ENCODE measurements around the gene TMEM72. TPM values are rescaled to one million over a fixed set of nuclear protein-coding genes. Genes with fewer than 3 reads are reported as not detected.
A peak's percentile ranks its signal among the peaks of the same experiment; 100 is the strongest.

The TMEM72 gene
- total RNA-seq, 1 experiment from 2014 or later = not detected

GRCh38 chr10:44966129-44966815, 55.1 kb downstream of the TMEM72 start:
- Histone ChIP-seq H3K9ac (ENCODE audit: low read length) (no peak overlapping the region), H3K79me2 (ENCODE audit: insufficient read depth, low read length) (no peaks in the 10 kb centered on the region), H3K27me3 (ENCODE audit: insufficient read depth, low read length) (no peaks in the 10 kb centered on the region), H3K4me1 (ENCODE audit: control insufficient read depth in 1 of 2, insufficient read depth in 2 of 2, low read length in 2 of 2) (peaks cover 0 to 9% of the 10 kb centered on the region in 2 experiments; a peak in 1 of 4 replicates), H3K36me3 (ENCODE audit: control insufficient read depth in 1 of 2, insufficient read depth in 2 of 2, low read length in 2 of 2) (no peaks in the 10 kb centered on the region), H2AFZ (ENCODE audit: low read depth, low read length, poor library complexity, severe bottlenecking) (no peak overlapping the region), H3K9me2 (ENCODE audit: insufficient read depth) (no peaks in the 10 kb centered on the region), H3K4me3 (replicated peaks in 1 of 2; ENCODE audit: low read depth in 1 of 2, low read length in 2 of 2) (no peak overlapping the region), H3K27ac (ENCODE audit: low read depth, low read length) (no peak overlapping the region), H3K9me3 (ENCODE audit: control insufficient read depth in 1 of 2, insufficient read depth in 1 of 2, low read depth in 1 of 2, low read length in 2 of 2) (no peaks in the 10 kb centered on the region), H4K20me1 (ENCODE audit: insufficient read depth) (no peaks in the 10 kb centered on the region), H3K4me2 (ENCODE audit: low read length) (peak overlapping the region; percentile 5; the same call in 1 of the 2 replicates)
- ATAC-seq (no peak), DNase-seq (ENCODE audit: low read depth, low spot score) (no peak)
- TF ChIP-seq, protein P1, sequence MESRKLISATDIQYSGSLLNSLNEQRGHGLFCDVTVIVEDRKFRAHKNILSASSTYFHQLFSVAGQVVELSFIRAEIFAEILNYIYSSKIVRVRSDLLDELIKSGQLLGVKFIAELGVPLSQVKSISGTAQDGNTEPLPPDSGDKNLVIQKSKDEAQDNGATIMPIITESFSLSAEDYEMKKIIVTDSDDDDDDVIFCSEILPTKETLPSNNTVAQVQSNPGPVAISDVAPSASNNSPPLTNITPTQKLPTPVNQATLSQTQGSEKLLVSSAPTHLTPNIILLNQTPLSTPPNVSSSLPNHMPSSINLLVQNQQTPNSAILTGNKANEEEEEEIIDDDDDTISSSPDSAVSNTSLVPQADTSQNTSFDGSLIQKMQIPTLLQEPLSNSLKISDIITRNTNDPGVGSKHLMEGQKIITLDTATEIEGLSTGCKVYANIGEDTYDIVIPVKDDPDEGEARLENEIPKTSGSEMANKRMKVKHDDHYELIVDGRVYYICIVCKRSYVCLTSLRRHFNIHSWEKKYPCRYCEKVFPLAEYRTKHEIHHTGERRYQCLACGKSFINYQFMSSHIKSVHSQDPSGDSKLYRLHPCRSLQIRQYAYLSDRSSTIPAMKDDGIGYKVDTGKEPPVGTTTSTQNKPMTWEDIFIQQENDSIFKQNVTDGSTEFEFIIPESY (IDR thresholded peaks at IDR 0.05; ENCODE audit: extremely low read depth, insufficient replicate concordance, low read length) = no peak
- TF ChIP-seq CEBPB (IDR thresholded peaks at IDR 0.05; ENCODE audit: low read depth) = no peak
- TF ChIP-seq, protein P2, sequence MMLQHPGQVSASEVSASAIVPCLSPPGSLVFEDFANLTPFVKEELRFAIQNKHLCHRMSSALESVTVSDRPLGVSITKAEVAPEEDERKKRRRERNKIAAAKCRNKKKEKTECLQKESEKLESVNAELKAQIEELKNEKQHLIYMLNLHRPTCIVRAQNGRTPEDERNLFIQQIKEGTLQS (IDR thresholded peaks at IDR 0.05) = no peak
- TF ChIP-seq JUND (IDR thresholded peaks at IDR 0.05) = no peak
- TF ChIP-seq, protein P3, sequence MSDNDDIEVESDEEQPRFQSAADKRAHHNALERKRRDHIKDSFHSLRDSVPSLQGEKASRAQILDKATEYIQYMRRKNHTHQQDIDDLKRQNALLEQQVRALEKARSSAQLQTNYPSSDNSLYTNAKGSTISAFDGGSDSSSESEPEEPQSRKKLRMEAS (IDR thresholded peaks at IDR 0.05) = no peak
- TF ChIP-seq SRF (IDR thresholded peaks at IDR 0.05; ENCODE audit: low read depth) = no peak
- no peak for TF ChIP-seq ZFX (IDR thresholded peaks at IDR 0.05)
- TF ChIP-seq TCF7L2 (IDR thresholded peaks at IDR 0.05; ENCODE audit: borderline replicate concordance, extremely low read depth, insufficient read depth, insufficient read length) = no peak
- TF ChIP-seq ELF1 (IDR thresholded peaks at IDR 0.05; ENCODE audit: borderline replicate concordance, low read depth) = no peak
- no peak for TF ChIP-seq EZH2 (IDR thresholded peaks at IDR 0.05)
- TF ChIP-seq ZNF274 (IDR thresholded peaks at IDR 0.05; ENCODE audit: low read depth, low read length) = no peak
- no peak for TF ChIP-seq POLR2A (IDR thresholded peaks at IDR 0.05; ENCODE audit: borderline replicate concordance, extremely low read depth, insufficient read depth, insufficient read length)
- TF ChIP-seq, protein P4, sequence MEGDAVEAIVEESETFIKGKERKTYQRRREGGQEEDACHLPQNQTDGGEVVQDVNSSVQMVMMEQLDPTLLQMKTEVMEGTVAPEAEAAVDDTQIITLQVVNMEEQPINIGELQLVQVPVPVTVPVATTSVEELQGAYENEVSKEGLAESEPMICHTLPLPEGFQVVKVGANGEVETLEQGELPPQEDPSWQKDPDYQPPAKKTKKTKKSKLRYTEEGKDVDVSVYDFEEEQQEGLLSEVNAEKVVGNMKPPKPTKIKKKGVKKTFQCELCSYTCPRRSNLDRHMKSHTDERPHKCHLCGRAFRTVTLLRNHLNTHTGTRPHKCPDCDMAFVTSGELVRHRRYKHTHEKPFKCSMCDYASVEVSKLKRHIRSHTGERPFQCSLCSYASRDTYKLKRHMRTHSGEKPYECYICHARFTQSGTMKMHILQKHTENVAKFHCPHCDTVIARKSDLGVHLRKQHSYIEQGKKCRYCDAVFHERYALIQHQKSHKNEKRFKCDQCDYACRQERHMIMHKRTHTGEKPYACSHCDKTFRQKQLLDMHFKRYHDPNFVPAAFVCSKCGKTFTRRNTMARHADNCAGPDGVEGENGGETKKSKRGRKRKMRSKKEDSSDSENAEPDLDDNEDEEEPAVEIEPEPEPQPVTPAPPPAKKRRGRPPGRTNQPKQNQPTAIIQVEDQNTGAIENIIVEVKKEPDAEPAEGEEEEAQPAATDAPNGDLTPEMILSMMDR (IDR thresholded peaks at IDR 0.05 in 2 of 3, conservative IDR thresholded peaks at IDR 0.05 in 1 of 3; ENCODE audit: borderline replicate concordance in 1 of 3, insufficient read depth in 1 of 3, low read depth in 2 of 3, low read length in 2 of 3) = no peak
- no TSS peak for BruUV-seq (replicated peaks)
- ChIA-PET POLR2A (interaction anchor here (3.2 to 3.5 kb wide), 2 partner anchors 12 kb away, joined by 11 to 15 read pairs; partner anchors contain the start of gene DEPP1), RAD21 (ENCODE audit: low non-redundant PET in 1 of 2, low total read pairs in 2 of 2, uncharacterized antibody in 2 of 2, unreplicated experiment in 2 of 2) (no interaction called here), CTCF (interaction anchor here (1.5 kb wide), 1 partner anchor 33 kb away, joined by 4 read pairs; no protein-coding TSS in a partner anchor)
- intact Hi-C loops (cut with micrococcal nuclease) = no loop called here

Data from HCT116 (cell line).